HEK293 (cell line): ENCODE data around the gene ADGRD1.

Experiments
- CTCF ChIA-PET: fragments of 350-600 bp; formaldehyde crosslinking; extraction: SDS; loops from one replicate; lab custom pipeline; 2021; ENCODE audit warnings: antibody characterized with exemption; lab: Yijun Ruan, JAX
- POLR2A ChIA-PET: fragments of 300-600 bp; formaldehyde crosslinking; extraction: SDS; loops from one replicate; lab custom pipeline; 2020; ENCODE audit warnings: antibody characterized with exemption, inconsistent platforms; lab: Yijun Ruan, JAX
- H3K27ac ChIP-seq: fragments of 200-500 bp; sonication (Bioruptor generic); 2 replicates; pipeline ENCODE4 v1.5.1; 2014; ENCODE audit warnings: low read depth, low read length, control low read depth, inconsistent platforms; ENCODE audit errors: extremely low read depth
- H3K36me3 ChIP-seq, 2 experiments: fragments of 200-500 bp in 1 of 2; sonication (Bioruptor generic) in 1 of 2; 1 replicate in 1 of 2; 2 replicates in 1 of 2; pipeline ENCODE4 v1.5.1; 2014 to 2017; ENCODE audit warnings: inconsistent platforms in 2 of 2, low read length in 2 of 2; ENCODE audit not compliant: control insufficient read depth in 2 of 2, insufficient read depth in 1 of 2
- H3K4me1 ChIP-seq: fragments of 200-500 bp; sonication (Bioruptor generic); 2 replicates; pipeline ENCODE4 v1.5.1; 2014; ENCODE audit warnings: mild to moderate bottlenecking, low read length, inconsistent platforms; ENCODE audit not compliant: control insufficient read depth, insufficient read depth
- H3K4me3 ChIP-seq: 2 replicates; pipeline ENCODE4 v1.5.1; 2011; ENCODE audit warnings: low read depth, mild to moderate bottlenecking, control low read depth, low read length, moderate library complexity
- H3K9me3 ChIP-seq: fragments of 200-500 bp; sonication (Bioruptor generic); 2 replicates; pipeline ENCODE4 v1.5.1; 2014; ENCODE audit warnings: low read depth, low read length, inconsistent platforms; ENCODE audit not compliant: control insufficient read depth, insufficient read depth
- AEBP2 ChIP-seq: fragments of 450-650 bp; formaldehyde crosslinking; IDR thresholded peaks from 2 replicates; pipeline ENCODE4 v1.5.1; 2016; ENCODE audit warnings: missing biosample characterization, missing genetic modification characterization, borderline replicate concordance
- HOXD13 ChIP-seq: sonication (generic); formaldehyde crosslinking; IDR thresholded peaks from 2 replicates; pipeline ENCODE4 v1.8.0; 2022; ENCODE audit warnings: missing genetic modification reagents, borderline replicate concordance
- SCRT1 ChIP-seq: fragments of 450-650 bp; formaldehyde crosslinking; IDR thresholded peaks from 2 replicates; pipeline ENCODE4 v1.5.1; 2016; ENCODE audit warnings: missing biosample characterization, missing genetic modification characterization, borderline replicate concordance
- SP2 ChIP-seq: fragments of 450-650 bp; formaldehyde crosslinking; IDR thresholded peaks from 2 replicates; pipeline ENCODE4 v1.5.1; 2016; ENCODE audit warnings: missing biosample characterization, missing genetic modification characterization
- ZBTB10 ChIP-seq: fragments of 450-650 bp; formaldehyde crosslinking; IDR thresholded peaks from 2 replicates; pipeline ENCODE4 v1.5.1; 2016; ENCODE audit warnings: missing biosample characterization, missing genetic modification characterization
- ZBTB11 ChIP-seq: fragments of 450-650 bp; formaldehyde crosslinking; conservative IDR thresholded peaks from 2 replicates; pipeline ENCODE4 v1.5.1; 2016; ENCODE audit warnings: low read depth, missing biosample characterization, missing genetic modification characterization
- ZNF248 ChIP-seq: fragments of 450-650 bp; formaldehyde crosslinking; IDR thresholded peaks from 2 replicates; pipeline ENCODE4 v1.5.1; 2017; ENCODE audit warnings: missing biosample characterization, missing genetic modification characterization
- ZNF366 ChIP-seq: fragments of 450-650 bp; formaldehyde crosslinking; conservative IDR thresholded peaks from 2 replicates; pipeline ENCODE4 v1.5.1; 2016; ENCODE audit warnings: missing biosample characterization, missing genetic modification characterization
- ZNF37A ChIP-seq: fragments of 450-650 bp; IDR thresholded peaks from 2 replicates; pipeline ENCODE4 v1.5.1; 2018; ENCODE audit warnings: missing biosample characterization, missing genetic modification characterization
- ZNF513 ChIP-seq: fragments of 450-650 bp; IDR thresholded peaks from 2 replicates; pipeline ENCODE4 v1.5.1; 2018; ENCODE audit warnings: missing biosample characterization, missing genetic modification characterization
- ZNF629 ChIP-seq: fragments of 450-650 bp; formaldehyde crosslinking; IDR thresholded peaks from 2 replicates; pipeline ENCODE4 v1.5.1; 2017; ENCODE audit warnings: missing biosample characterization, missing genetic modification characterization
- ZNF677 ChIP-seq: fragments of 450-650 bp; IDR thresholded peaks from 2 replicates; pipeline ENCODE4 v1.5.0; 2018; ENCODE audit warnings: missing biosample characterization, mild to moderate bottlenecking, missing genetic modification characterization, moderate library complexity
- ZNF692 ChIP-seq: fragments of 450-650 bp; formaldehyde crosslinking; IDR thresholded peaks from 2 replicates; pipeline ENCODE4 v1.5.1; 2016; ENCODE audit warnings: missing biosample characterization, missing genetic modification characterization
- ZSCAN30 ChIP-seq: fragments of 450-650 bp; IDR thresholded peaks from 2 replicates; pipeline ENCODE4 v1.5.1; 2018; ENCODE audit warnings: missing biosample characterization, mild to moderate bottlenecking, missing genetic modification characterization, moderate library complexity

Gene ADGRD1

GRCh38 chr12:131065801-131066200 is 112.1 kb downstream of the ADGRD1 start:
- no peak overlapping the region for H3K27ac ChIP-seq
- H3K4me3 ChIP-seq: no peak overlapping the region
- H3K4me1 ChIP-seq: no peaks in the 10 kb centered on the region
- H3K9me3 ChIP-seq: no peaks in the 10 kb centered on the region
- no peaks in the 10 kb centered on the region for H3K36me3 ChIP-seq
- CTCF ChIA-PET: no interaction called here
- POLR2A ChIA-PET: no interaction called here
- TF ChIP-seq ZNF37A (tag by site-specific recombination): no peak
- TF ChIP-seq ZNF248 (tag by site-specific recombination): no peak
- no peak for TF ChIP-seq ZSCAN30 (tag by site-specific recombination)
- TF ChIP-seq HOXD13 (CRISPR knock-in tag): no peak
- no peak for TF ChIP-seq ZNF366 (tag by site-specific recombination)
- TF ChIP-seq SCRT1 (tag by site-specific recombination): no peak
- no peak for TF ChIP-seq SP2 (tag by site-specific recombination)
- TF ChIP-seq ZNF677 (tag by site-specific recombination): no peak
- TF ChIP-seq ZNF692 (tag by site-specific recombination): no peak
- TF ChIP-seq ZNF513: no peak
- TF ChIP-seq AEBP2 (tag by site-specific recombination): no peak
- TF ChIP-seq ZBTB10 (tag by site-specific recombination): no peak
- no peak for TF ChIP-seq ZNF629
- TF ChIP-seq ZBTB11 (tag by site-specific recombination): no peak
- TF ChIP-seq, all 188 proteins: peak for 0
